DND-41 (cell line): ENCODE measurements around the gene LAGE3.

ENCODE experiments used
- ATAC-seq: fragments of 200-7000 bp; cut with Tn5 transposase; 3 replicates; pipeline ENCODE4 v1.9.1; 2021; ENCODE audit warnings: low read depth; ENCODE audit not compliant: insufficient read depth
- DNase-seq: peaks from one replicate; pipeline ENCODE4 v3.0.0-alpha.2; 2020
- H2AFZ ChIP-seq: 2 replicates; pipeline ENCODE4 v1.6.0; 2012; ENCODE audit warnings: low read depth, low read length
- H3K27ac ChIP-seq: 2 replicates; pipeline ENCODE4 v1.5.1; 2012; ENCODE audit warnings: low read length, inconsistent platforms
- H3K27me3 ChIP-seq: fragments of 200-600 bp; sonication (generic); 2 replicates; pipeline ENCODE4 v1.6.0; 2012; ENCODE audit warnings: low read length, mild to moderate bottlenecking, inconsistent platforms; ENCODE audit not compliant: insufficient read depth, poor library complexity
- H3K36me3 ChIP-seq: 2 replicates; pipeline ENCODE4 v1.5.1; 2012; ENCODE audit warnings: low read length, inconsistent platforms; ENCODE audit not compliant: insufficient read depth
- H3K4me1 ChIP-seq: 2 replicates; pipeline ENCODE4 v1.5.1; 2012; ENCODE audit warnings: mild to moderate bottlenecking, low read length; ENCODE audit not compliant: insufficient read depth
- H3K4me2 ChIP-seq: 2 replicates; pipeline ENCODE4 v1.6.0; 2012; ENCODE audit warnings: mild to moderate bottlenecking, moderate library complexity, low read length, inconsistent platforms; ENCODE audit not compliant: insufficient read depth
- H3K4me3 ChIP-seq, 2 experiments: fragments of 200-600 bp in 1 of 2; shearing (Covaris generic) in 1 of 2; 2 replicates each; pipeline ENCODE4 v1.5.1; 2012 to 2016; ENCODE audit warnings: inconsistent platforms in 2 of 2, low read length in 2 of 2, mild to moderate bottlenecking in 2 of 2, low read depth in 1 of 2, moderate library complexity in 1 of 2
- H3K79me2 ChIP-seq: 2 replicates; pipeline ENCODE4 v1.6.0; 2012; ENCODE audit warnings: low read length, inconsistent platforms; ENCODE audit not compliant: insufficient read depth
- H3K9ac ChIP-seq: 2 replicates; pipeline ENCODE4 v1.6.0; 2012; ENCODE audit warnings: low read depth, mild to moderate bottlenecking, inconsistent platforms, low read length, moderate library complexity
- H3K9me3 ChIP-seq: 2 replicates; pipeline ENCODE4 v1.5.1; 2012; ENCODE audit warnings: low read length, moderate library complexity, mild to moderate bottlenecking, inconsistent platforms; ENCODE audit not compliant: insufficient read depth, severe bottlenecking
- H4K20me1 ChIP-seq: 2 replicates; pipeline ENCODE4 v1.6.0; 2012; ENCODE audit warnings: low read length; ENCODE audit not compliant: insufficient read depth
- CTCF ChIP-seq: IDR thresholded peaks from 2 replicates; pipeline ENCODE4 v1.5.1; 2012; ENCODE audit warnings: borderline replicate concordance, low read length, moderate library complexity, mild to moderate bottlenecking; ENCODE audit not compliant: poor library complexity, severe bottlenecking; ENCODE audit errors: extremely low read depth
- EZH2 ChIP-seq: IDR thresholded peaks from 3 replicates; pipeline ENCODE4 v1.6.1; 2012; ENCODE audit warnings: borderline replicate concordance, low read depth, mild to moderate bottlenecking, moderate library complexity, low read length, inconsistent platforms; ENCODE audit not compliant: severe bottlenecking

Gene LAGE3

GRCh38 chrX:154471839-154472684 is 7.0 kb downstream of the LAGE3 start:
- no peak for TF ChIP-seq EZH2
- no peak for TF ChIP-seq CTCF
- Histone ChIP-seq H3K4me3 (no peak overlapping the region), H2AFZ (no peak overlapping the region), H3K79me2 (no peaks in the 10 kb centered on the region), H3K4me1 (peaks cover 5% of the 10 kb centered on the region), H3K27ac (no peak overlapping the region), H3K36me3 (peaks cover 42% of the 10 kb centered on the region), H3K27me3 (no peaks in the 10 kb centered on the region), H3K9me3 (no peaks in the 10 kb centered on the region), H3K9ac (no peak overlapping the region), H4K20me1 (no peaks in the 10 kb centered on the region), H3K4me2 (no peak overlapping the region)
- no peak for ATAC-seq
- no peak for DNase-seq

GRCh38 chrX:154470914-154471568 is 8.0 kb downstream of the LAGE3 start:
- Histone ChIP-seq H2AFZ (no peak overlapping the region), H3K9me3 (no peaks in the 10 kb centered on the region), H3K4me2 (no peak overlapping the region), H3K4me3 (no peak overlapping the region), H3K9ac (no peak overlapping the region), H4K20me1 (no peaks in the 10 kb centered on the region), H3K36me3 (peaks cover 51% of the 10 kb centered on the region), H3K27me3 (no peaks in the 10 kb centered on the region), H3K79me2 (no peaks in the 10 kb centered on the region), H3K27ac (no peak overlapping the region), H3K4me1 (no peaks in the 10 kb centered on the region)
- ATAC-seq, result no peak
- no peak for DNase-seq
- TF ChIP-seq EZH2 (no peak), CTCF (no peak)

GRCh38 chrX:154470434-154470833 is 8.6 kb downstream of the LAGE3 start:
- H3K4me1 ChIP-seq, result no peaks in the 10 kb centered on the region

More at GRCh38 chrX:154470434-154470833, 8.6 kb downstream of the LAGE3 start:
- Histone ChIP-seq H3K9me3 (no peaks in the 10 kb centered on the region), H3K4me2 (no peak overlapping the region), H3K36me3 (peaks cover 57% of the 10 kb centered on the region), H2AFZ (no peak overlapping the region), H3K4me3 (no peak overlapping the region), H3K27me3 (no peaks in the 10 kb centered on the region), H3K9ac (no peak overlapping the region), H3K79me2 (no peaks in the 10 kb centered on the region), H3K27ac (no peak overlapping the region), H4K20me1 (no peaks in the 10 kb centered on the region)
- no peak for DNase-seq
- no peak for ATAC-seq
- TF ChIP-seq CTCF (no peak), EZH2 (no peak)
